Nephron (organoid): ENCODE measurements around the gene SUGP2.
A peak's percentile ranks its signal among the peaks of the same experiment; 100 is the strongest.

Experiments
- H3K27ac Mint-ChIP-seq, 3 experiments: 2 replicates each; pipeline ENCODE4 v1.8.0; 2020; ENCODE audit warnings: mixed read lengths in 3 of 3, mild to moderate bottlenecking in 2 of 3, moderate library complexity in 1 of 3
- H3K27me3 Mint-ChIP-seq: 2 replicates; pipeline ENCODE4 v1.8.0; 2021; ENCODE audit warnings: low read depth, mild to moderate bottlenecking, moderate library complexity, mixed read lengths
- H3K36me3 Mint-ChIP-seq: 2 replicates; pipeline ENCODE4 v1.8.0; 2020; ENCODE audit warnings: low read depth, mixed read lengths
- H3K4me1 Mint-ChIP-seq: 2 replicates; pipeline ENCODE4 v1.8.0; 2020; ENCODE audit warnings: mixed read lengths
- H3K4me3 Mint-ChIP-seq, 3 experiments: 2 replicates each; pipeline ENCODE4 v1.8.0; 2020; ENCODE audit warnings: mild to moderate bottlenecking in 3 of 3, mixed read lengths in 3 of 3, moderate library complexity in 2 of 3
- H3K9me3 Mint-ChIP-seq: 2 replicates; pipeline ENCODE4 v1.8.0; 2020; ENCODE audit warnings: mixed read lengths
- TF ChIP-seq, protein P1 (sequence below), 3 experiments: fragments of 200-600 bp; sonication (generic); IDR thresholded peaks; one replicate each; pipeline ENCODE4 v1.5.0; 2021; ENCODE audit warnings: antibody characterized with exemption in 3 of 3; ENCODE audit not compliant: unreplicated experiment in 3 of 3

Gene SUGP2

DNA sequence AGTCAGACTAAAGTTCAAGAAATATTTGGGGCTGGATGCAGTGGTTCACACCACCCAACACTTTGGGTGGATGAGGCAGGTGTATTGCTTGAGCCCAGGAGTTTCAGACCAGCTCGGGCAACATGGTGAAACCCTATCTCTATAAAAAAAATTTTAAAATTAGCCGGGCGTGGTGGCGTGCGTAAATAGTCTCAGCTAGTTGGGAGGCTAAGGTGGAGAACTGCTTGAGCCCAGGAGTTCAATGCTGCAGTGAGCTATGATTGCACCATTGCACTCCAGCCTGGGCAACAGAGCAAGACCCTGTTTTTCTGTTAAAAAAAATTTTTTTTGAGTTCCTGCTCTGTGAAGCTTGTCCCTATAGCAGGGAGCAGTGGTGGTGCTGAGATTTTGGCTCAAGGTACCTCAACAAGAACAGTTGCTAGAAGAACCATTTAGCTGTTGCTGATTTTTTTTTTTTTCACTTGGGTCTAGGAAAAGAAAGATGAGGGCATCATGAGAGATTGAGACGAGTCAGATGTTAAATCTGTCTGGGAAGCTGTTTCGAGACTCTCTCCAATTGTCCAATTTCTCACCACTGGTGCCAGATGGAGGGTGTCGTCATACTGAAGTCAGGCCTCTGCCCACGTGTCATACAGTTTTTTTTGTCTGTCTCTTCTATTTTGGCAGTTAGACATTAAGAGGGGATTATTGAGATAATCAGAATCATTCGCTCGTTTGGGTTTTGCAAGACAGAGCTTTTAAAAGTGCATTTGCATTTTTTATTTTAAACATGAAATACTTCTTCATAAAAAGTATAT is 34.2 kb upstream of the SUGP2 start:
- TF ChIP-seq, protein P1, sequence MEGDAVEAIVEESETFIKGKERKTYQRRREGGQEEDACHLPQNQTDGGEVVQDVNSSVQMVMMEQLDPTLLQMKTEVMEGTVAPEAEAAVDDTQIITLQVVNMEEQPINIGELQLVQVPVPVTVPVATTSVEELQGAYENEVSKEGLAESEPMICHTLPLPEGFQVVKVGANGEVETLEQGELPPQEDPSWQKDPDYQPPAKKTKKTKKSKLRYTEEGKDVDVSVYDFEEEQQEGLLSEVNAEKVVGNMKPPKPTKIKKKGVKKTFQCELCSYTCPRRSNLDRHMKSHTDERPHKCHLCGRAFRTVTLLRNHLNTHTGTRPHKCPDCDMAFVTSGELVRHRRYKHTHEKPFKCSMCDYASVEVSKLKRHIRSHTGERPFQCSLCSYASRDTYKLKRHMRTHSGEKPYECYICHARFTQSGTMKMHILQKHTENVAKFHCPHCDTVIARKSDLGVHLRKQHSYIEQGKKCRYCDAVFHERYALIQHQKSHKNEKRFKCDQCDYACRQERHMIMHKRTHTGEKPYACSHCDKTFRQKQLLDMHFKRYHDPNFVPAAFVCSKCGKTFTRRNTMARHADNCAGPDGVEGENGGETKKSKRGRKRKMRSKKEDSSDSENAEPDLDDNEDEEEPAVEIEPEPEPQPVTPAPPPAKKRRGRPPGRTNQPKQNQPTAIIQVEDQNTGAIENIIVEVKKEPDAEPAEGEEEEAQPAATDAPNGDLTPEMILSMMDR (IDR thresholded peaks at IDR 0.05; ENCODE audit: unreplicated experiment in 3 of 3): no peak
- peak overlapping the region in 1 of 3 experiments; percentile 52 for H3K4me3 Mint-ChIP-seq
- H3K27ac Mint-ChIP-seq: no peak overlapping the region
- no peaks in the 10 kb centered on the region for H3K27me3 Mint-ChIP-seq
- H3K4me1 Mint-ChIP-seq: peaks cover 28% of the 10 kb centered on the region
- no peaks in the 10 kb centered on the region for H3K9me3 Mint-ChIP-seq
- H3K36me3 Mint-ChIP-seq: no peaks in the 10 kb centered on the region

DNA sequence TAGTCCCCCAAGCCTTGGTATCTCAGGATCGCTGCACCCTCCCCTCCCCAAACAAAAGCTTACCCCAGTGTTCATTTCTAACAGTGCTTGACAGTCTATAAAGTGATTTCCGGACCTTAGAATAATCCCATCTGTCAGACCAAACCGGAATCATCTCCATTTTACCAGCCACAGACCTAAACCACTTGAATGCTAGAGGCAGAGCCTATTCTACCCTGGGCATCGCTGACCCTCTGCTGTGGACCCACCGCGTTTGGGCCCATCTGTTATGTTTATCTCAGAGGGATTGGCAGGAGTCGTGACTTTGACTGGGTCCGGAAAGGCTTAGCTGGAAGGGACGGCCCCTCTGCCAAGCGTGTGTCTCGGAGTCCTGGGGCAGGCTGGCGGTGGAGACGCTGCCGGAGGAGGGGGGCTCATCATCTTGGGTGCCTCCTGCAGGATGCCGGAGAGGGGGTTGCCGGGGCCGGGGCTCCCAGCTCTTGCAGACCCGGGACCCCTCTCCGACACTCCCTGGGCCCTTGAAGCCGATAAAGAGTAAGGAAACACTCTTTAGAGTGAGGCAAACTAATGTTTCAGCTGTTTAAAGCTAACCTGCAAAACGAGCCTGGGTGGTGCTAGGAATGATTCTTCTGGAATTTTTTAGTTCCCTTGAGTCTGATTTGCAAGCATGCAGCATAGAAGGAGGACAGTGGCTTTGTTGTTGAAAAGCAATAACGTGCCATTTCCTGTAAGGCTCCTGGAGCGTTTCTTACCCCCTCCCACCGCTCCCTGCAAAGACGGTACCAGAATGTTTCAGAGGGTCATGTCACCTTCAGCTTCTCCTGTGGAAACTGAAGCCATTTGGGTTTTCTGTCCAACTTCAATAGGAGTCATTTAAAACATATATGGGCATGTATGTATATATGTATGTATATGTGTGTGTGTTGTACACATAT is 31.8 kb upstream of the SUGP2 start:
- no peaks in the 10 kb centered on the region for H3K27me3 Mint-ChIP-seq
- H3K4me1 Mint-ChIP-seq: peaks cover 31% of the 10 kb centered on the region
- TF ChIP-seq, protein P1 (IDR thresholded peaks at IDR 0.05; ENCODE audit: unreplicated experiment in 3 of 3): no peak
- no peaks in the 10 kb centered on the region for H3K36me3 Mint-ChIP-seq
- H3K9me3 Mint-ChIP-seq: no peaks in the 10 kb centered on the region
- peak overlapping the region in 2 of 3 experiments; percentile 5 to 72 for H3K27ac Mint-ChIP-seq
- peak overlapping the region; percentile 84 to 86 (median 84) for H3K4me3 Mint-ChIP-seq

DNA sequence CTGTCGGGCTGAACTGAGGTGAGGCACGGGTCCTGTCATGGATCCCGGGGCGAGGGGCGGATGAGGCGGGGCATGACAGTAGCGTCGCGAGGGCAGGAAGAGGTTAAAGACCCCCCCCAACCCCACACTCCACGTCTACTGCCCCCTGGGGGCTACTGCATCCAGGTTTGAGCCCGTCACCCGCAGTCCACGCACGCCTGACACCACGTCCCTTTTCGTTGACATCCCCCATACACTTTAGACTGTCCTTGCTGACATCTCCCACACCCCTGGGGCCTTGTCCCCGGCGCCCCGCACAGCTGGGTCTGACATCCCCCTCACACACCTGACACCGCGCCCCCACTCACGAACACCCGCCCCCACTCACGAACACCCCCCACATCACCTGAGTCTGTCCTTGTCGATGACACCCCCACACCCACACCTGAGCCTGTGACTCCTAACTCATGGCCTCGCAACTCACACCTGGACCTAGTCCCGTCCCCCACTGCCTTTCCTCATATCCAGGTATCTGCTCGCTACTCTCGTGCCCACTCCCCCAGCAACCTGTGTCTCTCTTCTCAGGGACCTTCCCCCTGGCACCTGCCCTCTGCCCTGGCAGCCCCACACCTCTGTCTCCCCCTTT is 30.9 kb upstream of the SUGP2 start:
- peaks cover 6% of the 10 kb centered on the region for H3K36me3 Mint-ChIP-seq
- H3K9me3 Mint-ChIP-seq: no peaks in the 10 kb centered on the region
- no peaks in the 10 kb centered on the region for H3K27me3 Mint-ChIP-seq
- peak overlapping the region in 2 of 3 experiments; percentile 5 to 70 for H3K27ac Mint-ChIP-seq
- TF ChIP-seq, protein P1 (IDR thresholded peaks at IDR 0.05; ENCODE audit: unreplicated experiment in 3 of 3): peak; percentile 30 to 41 (median 31)
- H3K4me3 Mint-ChIP-seq: peak overlapping the region; percentile 84 to 86 (median 84)
- peaks cover 26% of the 10 kb centered on the region for H3K4me1 Mint-ChIP-seq

DNA sequence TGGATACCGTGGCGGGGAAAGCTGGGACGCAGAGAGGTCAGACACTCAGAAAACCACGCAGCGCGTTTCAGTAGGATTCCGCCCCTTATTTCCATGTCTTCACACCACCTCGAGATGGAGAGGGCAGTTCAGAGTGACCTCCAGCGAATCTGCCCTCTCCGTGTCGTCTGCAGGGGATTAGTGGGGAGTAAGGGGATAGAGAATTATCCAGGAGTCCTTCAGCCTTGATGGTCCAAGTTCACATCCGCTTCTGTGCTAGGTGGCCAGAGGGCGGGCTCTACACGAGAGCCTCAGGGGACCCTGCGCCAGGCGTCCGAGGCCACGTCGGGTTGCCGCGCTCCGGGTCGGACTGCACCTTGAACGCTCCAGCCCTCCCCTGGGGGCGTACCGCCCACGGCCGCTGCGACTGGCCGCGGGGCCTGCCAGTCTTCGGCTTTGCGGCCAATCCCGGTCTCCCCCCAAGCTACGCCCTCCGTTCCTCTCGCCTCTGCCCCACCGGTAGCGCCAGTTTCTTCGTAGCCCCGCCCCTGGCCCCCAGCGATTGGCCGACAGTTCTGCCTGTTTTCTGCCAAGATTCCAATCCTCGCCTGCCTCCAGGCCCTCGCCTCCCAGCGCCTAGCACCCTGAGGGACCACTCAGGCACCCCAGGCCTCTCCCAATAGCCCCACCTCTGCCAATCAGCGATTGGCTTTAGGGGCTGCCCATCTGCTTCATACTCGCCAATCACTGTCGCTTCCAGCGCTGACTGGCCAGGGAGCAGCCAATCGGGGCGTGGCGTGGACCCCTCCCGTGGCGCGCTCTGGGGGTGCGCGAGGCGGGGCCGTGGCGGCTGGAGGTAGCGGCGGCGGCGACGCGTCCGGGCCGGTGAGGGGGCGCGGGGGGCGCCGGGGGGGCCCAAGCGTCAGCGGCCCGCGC is 30.1 kb upstream of the SUGP2 start, which contains the start of gene SLC25A42:
Gene SLC25A42 (plus strand): TSS at position 812 of the 915 bp plus-strand sequence. CDS start 32,131 bp downstream, outside the sequence.
- peaks cover 6% of the 10 kb centered on the region for H3K36me3 Mint-ChIP-seq
- H3K27ac Mint-ChIP-seq: peak within 1 kb of the TSS in 2 of 3 experiments; percentile 72 to 81
- H3K4me3 Mint-ChIP-seq: peak within 1 kb of the TSS; percentile 84 to 86 (median 84)
- TF ChIP-seq, protein P1 (IDR thresholded peaks at IDR 0.05; ENCODE audit: unreplicated experiment in 3 of 3): no peak
- H3K4me1 Mint-ChIP-seq: peaks cover 24% of the 10 kb centered on the region
- no peaks in the 10 kb centered on the region for H3K27me3 Mint-ChIP-seq
- H3K9me3 Mint-ChIP-seq: no peaks in the 10 kb centered on the region
